GM12892 (cell line): ENCODE results near the gene RAPGEFL1.

Source experiments
- POLR2A ChIP-seq: IDR thresholded peaks from 2 replicates; pipeline ENCODE4 v1.6.1; 2011; ENCODE audit warnings: low read depth, low read length, control low read depth
- POLR2AphosphoS5 ChIP-seq: IDR thresholded peaks from 2 replicates; pipeline ENCODE4 v1.6.1; 2011; ENCODE audit warnings: low read depth, low read length, control low read depth
- TAF1 ChIP-seq: IDR thresholded peaks from 2 replicates; pipeline ENCODE4 v1.6.1; 2011; ENCODE audit warnings: low read depth, mild to moderate bottlenecking, control low read depth, low read length, borderline replicate concordance

DNA sequence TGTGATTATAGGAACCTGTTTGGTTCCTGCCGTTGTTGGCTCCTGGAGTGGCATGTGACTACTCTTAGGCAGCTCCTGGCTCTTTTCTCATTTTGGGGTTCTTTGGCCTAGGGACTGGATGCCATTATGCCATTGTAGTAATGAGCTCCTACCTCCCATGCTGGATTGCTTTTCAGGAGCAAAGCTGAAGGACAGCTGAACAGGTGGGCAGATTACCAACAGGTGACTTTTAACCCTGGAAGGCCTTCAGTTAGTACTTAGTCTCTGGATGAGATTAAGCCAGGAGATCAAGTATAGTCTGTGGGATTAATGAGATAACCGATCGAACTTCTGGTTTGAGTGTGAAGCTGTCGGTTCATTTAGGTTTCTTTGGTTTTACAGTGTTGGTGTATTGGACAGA, 67.0 kb downstream of the RAPGEFL1 start:
- no peak for TF ChIP-seq POLR2A
- no peak for TF ChIP-seq POLR2AphosphoS5
- no peak for TF ChIP-seq TAF1
